Epithelial cell of esophagus (primary cell): ENCODE measurements around the gene UBE3C.

ENCODE experiments used
- DNase-seq: peaks from one replicate; pipeline ENCODE4 v3.0.0; 2010; ENCODE audit warnings: low read depth
- H3K4me3 ChIP-seq: 2 replicates; pipeline ENCODE4 v1.5.1; 2011; ENCODE audit warnings: mild to moderate bottlenecking, low read length, control low read depth
- CTCF ChIP-seq: IDR thresholded peaks from 2 replicates; pipeline ENCODE4 v1.5.1; 2011; ENCODE audit warnings: low read depth, mild to moderate bottlenecking, low read length, control low read depth, inconsistent platforms; ENCODE audit not compliant: insufficient read depth; ENCODE audit errors: missing control alignments

UBE3C gene

GRCh38 chr7:157281221-157281998 lies 142.7 kb downstream of the UBE3C start:
- no peak overlapping the region for H3K4me3 ChIP-seq
- TF ChIP-seq CTCF = no peak
- peak; percentile 27 for DNase-seq

- H3K4me3 ChIP-seq = no peak overlapping the region
- TF ChIP-seq CTCF = no peak
- peak; percentile 65 for DNase-seq
Measured at GRCh38 chr7:157282141-157282801, 143.5 kb downstream of the UBE3C start.

GRCh38 chr7:157284229-157285014 lies 145.7 kb downstream of the UBE3C start:
- DNase-seq = no peak
- no peak for TF ChIP-seq CTCF
- no peak overlapping the region for H3K4me3 ChIP-seq

- no peak for TF ChIP-seq CTCF
- no peak overlapping the region for H3K4me3 ChIP-seq
- no peak for DNase-seq
Measured at GRCh38 chr7:157291404-157292080, 152.8 kb downstream of the UBE3C start.

GRCh38 chr7:157292258-157292657 lies 153.5 kb downstream of the UBE3C start:
- TF ChIP-seq CTCF = no peak
- peak; percentile 27 for DNase-seq
- H3K4me3 ChIP-seq = no peak overlapping the region

GRCh38 chr7:157292770-157293412 lies 154.2 kb downstream of the UBE3C start:
- TF ChIP-seq CTCF = no peak
- H3K4me3 ChIP-seq = peak overlapping the region; percentile 7
- DNase-seq = peak; percentile 91
